Mesothelial cell of epicardium (in vitro differentiated cells): ENCODE measurements around the gene SULT6B1. TPM values are rescaled to one million over a fixed set of nuclear protein-coding genes. Genes with fewer than 3 reads are reported as not detected.

Experiments used
- DNase-seq, 2 experiments: peaks; one replicate each; pipeline ENCODE4 v3.0.0; 2021; ENCODE audit warnings: low spot score in 2 of 2; ENCODE audit not compliant: unreplicated experiment in 2 of 2
- H3K27ac Mint-ChIP-seq: 2 replicates; pipeline ENCODE4 v1.8.0; 2021; ENCODE audit warnings: mixed read lengths
- H3K27me3 Mint-ChIP-seq: 2 replicates; pipeline ENCODE4 v1.8.0; 2021; ENCODE audit warnings: low read depth, mixed read lengths
- H3K36me3 Mint-ChIP-seq: 2 replicates; pipeline ENCODE4 v1.8.0; 2021; ENCODE audit warnings: mixed read lengths
- H3K4me1 Mint-ChIP-seq: 2 replicates; pipeline ENCODE4 v1.8.0; 2021; ENCODE audit warnings: mixed read lengths
- H3K4me3 Mint-ChIP-seq: 2 replicates; pipeline ENCODE4 v1.8.0; 2021; ENCODE audit warnings: mild to moderate bottlenecking, moderate library complexity, mixed read lengths
- H3K9me3 Mint-ChIP-seq: 2 replicates; pipeline ENCODE4 v1.8.0; 2021; ENCODE audit warnings: mixed read lengths
- CTCF ChIP-seq: fragments of 200-600 bp; sonication (generic); IDR thresholded peaks from one replicate; pipeline ENCODE4 v1.5.0; 2021; ENCODE audit warnings: antibody characterized with exemption; ENCODE audit not compliant: unreplicated experiment
- total RNA-seq: library from RNA; stranded (reverse); gene quantifications from 3 replicates; pipeline ENCODE4 v1.2.1, GENCODE V29; 2021

Gene SULT6B1
- not detected in 3 replicates for total RNA-seq

GRCh38 chr2:37188570-37188969, at the start of gene SULT6B1:
TSS of gene SULT6B1 (minus strand) at chr2:37188670. CDS start at chr2:37188640, 30 bp downstream.
- no peaks in the 10 kb centered on the region for H3K36me3 Mint-ChIP-seq
- no peaks in the 10 kb centered on the region for H3K4me1 Mint-ChIP-seq
- no peak for TF ChIP-seq CTCF
- H3K4me3 Mint-ChIP-seq: no peak within 1 kb of the TSS
- H3K27ac Mint-ChIP-seq: no peak within 1 kb of the TSS
- no peak for DNase-seq
- H3K9me3 Mint-ChIP-seq: no peaks in the 10 kb centered on the region
- H3K27me3 Mint-ChIP-seq: peaks cover 9% of the 10 kb centered on the region

- no peak for DNase-seq
- no peak for TF ChIP-seq CTCF
- H3K27me3 Mint-ChIP-seq: no peaks in the 10 kb centered on the region
- H3K36me3 Mint-ChIP-seq: peaks cover 18% of the 10 kb centered on the region
- no peaks in the 10 kb centered on the region for H3K9me3 Mint-ChIP-seq
- H3K4me1 Mint-ChIP-seq: peaks cover 3% of the 10 kb centered on the region
- H3K4me3 Mint-ChIP-seq: no peak overlapping the region
- H3K27ac Mint-ChIP-seq: no peak overlapping the region
Observed at GRCh38 chr2:37232131-37232933, 43.9 kb upstream of the SULT6B1 start.

GRCh38 chr2:37231241-37232130, 43.0 kb upstream of the SULT6B1 start, which contains the start of the genes CEBPZ and NDUFAF7:
TSS of gene CEBPZ (minus strand) at chr2:37231596. CDS start at chr2:37231567, 29 bp downstream.
TSS of gene NDUFAF7 (plus strand) at chr2:37231658. CDS start at chr2:37231706, 48 bp downstream.
- peak; percentile 62 to 82 for DNase-seq
- no peaks in the 10 kb centered on the region for H3K27me3 Mint-ChIP-seq
- no peak within 1 kb of the TSS for H3K27ac Mint-ChIP-seq
- H3K9me3 Mint-ChIP-seq: no peaks in the 10 kb centered on the region
- peaks cover 6% of the 10 kb centered on the region for H3K4me1 Mint-ChIP-seq
- H3K36me3 Mint-ChIP-seq: peaks cover 23% of the 10 kb centered on the region
- no peak within 1 kb of the TSS for H3K4me3 Mint-ChIP-seq
- no peak for TF ChIP-seq CTCF

GRCh38 chr2:37230581-37230980, 42.1 kb upstream of the SULT6B1 start:
- H3K4me1 Mint-ChIP-seq: peaks cover 12% of the 10 kb centered on the region
- peaks cover 19% of the 10 kb centered on the region for H3K36me3 Mint-ChIP-seq
- H3K4me3 Mint-ChIP-seq: no peak overlapping the region
- H3K9me3 Mint-ChIP-seq: no peaks in the 10 kb centered on the region
- H3K27ac Mint-ChIP-seq: no peak overlapping the region
- TF ChIP-seq CTCF: no peak
- no peak for DNase-seq
- H3K27me3 Mint-ChIP-seq: no peaks in the 10 kb centered on the region

GRCh38 chr2:37228788-37229187, 40.3 kb upstream of the SULT6B1 start:
- Mint-ChIP-seq H3K27me3 (no peaks in the 10 kb centered on the region), H3K9me3 (no peaks in the 10 kb centered on the region), H3K27ac (no peak overlapping the region), H3K4me3 (no peak overlapping the region), H3K36me3 (peaks cover 13% of the 10 kb centered on the region), H3K4me1 (peaks cover 17% of the 10 kb centered on the region)
- no peak for TF ChIP-seq CTCF
- DNase-seq: no peak
